HG02571 (cell line): Measurements from ENCODE around the gene BRSK1.

Experiments
- ATAC-seq: cut with Tn5 transposase; IDR thresholded peaks from one replicate; pipeline ENCODE4 v1.9.1; 2021; ENCODE audit warnings: mild to moderate bottlenecking, moderate library complexity; ENCODE audit not compliant: unreplicated experiment

Gene BRSK1

DNA sequence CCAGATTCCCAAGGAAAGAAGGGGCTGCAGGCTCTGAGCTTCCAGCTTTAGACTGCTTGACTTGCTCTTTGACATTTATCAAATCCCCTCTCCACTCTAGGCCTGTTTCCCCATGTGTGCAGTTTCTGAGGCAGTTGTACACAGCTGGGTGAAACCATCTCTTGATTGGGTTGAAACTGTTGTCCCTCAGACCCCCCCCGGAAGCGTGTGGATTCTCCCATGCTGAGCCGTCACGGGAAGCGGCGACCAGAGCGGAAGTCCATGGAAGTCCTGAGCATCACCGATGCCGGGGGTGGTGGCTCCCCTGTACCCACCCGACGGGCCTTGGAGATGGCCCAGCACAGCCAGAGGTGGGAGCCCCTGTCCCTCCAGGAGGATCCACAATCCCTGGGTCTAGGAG, 19.7 kb downstream of the BRSK1 start:
- no peak for ATAC-seq

DNA sequence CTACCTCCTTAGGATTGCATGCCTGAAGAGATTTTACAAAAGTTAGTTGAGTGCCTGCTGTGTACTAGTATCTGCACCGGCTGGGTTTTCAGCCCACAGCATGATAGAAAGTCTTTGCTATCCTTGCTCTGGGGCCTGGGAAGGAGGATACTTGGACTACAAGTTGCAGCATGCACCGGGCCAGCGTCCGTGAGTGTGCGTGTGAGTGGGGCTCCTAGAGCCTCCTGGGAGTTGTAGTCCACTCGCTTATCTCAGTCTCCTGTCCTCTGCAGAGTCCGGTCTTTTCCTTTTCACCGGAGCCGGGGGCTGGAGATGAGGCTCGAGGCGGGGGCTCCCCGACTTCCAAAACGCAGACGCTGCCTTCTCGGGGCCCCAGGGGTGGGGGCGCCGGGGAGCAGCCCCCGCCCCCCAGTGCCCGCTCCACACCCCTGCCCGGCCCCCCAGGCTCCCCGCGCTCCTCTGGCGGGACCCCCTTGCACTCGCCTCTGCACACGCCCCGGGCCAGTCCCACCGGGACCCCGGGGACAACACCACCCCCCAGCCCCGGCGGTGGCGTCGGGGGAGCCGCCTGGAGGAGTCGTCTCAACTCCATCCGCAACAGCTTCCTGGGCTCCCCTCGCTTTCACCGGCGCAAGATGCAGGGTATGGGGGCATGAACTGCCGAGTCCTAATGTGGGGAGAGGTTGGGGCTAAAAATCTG, 20.6 kb downstream of the BRSK1 start:
- ATAC-seq, result no peak

- no peak for ATAC-seq
These were observed 21.2 kb downstream of the BRSK1 start for GRCh38 chr19:55304980-55305379.

GRCh38 chr19:55305491-55305890, 21.7 kb downstream of the BRSK1 start:
- no peak for ATAC-seq

DNA sequence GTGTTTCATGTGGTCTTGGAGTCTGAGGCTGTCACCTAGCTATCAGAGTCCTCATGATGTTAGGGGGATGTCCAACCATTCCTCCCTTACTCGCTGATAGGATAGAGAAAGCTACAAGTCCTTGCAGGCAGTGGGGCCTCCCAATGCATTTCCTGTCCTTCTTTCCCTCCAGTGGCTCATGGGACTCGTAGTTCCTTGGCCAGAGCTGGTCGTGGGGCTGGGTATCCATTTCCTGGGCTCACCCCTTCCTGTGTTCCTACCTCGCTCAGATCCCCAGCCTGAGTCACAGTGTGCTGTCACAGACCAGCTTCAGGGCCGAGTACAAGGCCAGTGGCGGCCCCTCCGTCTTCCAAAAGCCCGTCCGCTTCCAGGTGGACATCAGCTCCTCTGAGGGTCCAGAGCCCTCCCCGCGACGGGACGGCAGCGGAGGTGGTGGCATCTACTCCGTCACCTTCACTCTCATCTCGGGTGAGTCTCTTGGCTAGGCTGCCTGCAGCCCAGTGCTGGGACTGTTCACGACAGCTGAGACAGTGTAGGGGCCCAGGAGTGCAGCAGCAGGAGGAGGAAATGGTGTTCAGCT, 22.3 kb downstream of the BRSK1 start:
- ATAC-seq, result no peak

GRCh38 chr19:55306712-55307111, 22.9 kb downstream of the BRSK1 start:
- ATAC-seq, result no peak

- ATAC-seq, result no peak
These were observed 24.5 kb downstream of the BRSK1 start for GRCh38 chr19:55308281-55308680.

DNA sequence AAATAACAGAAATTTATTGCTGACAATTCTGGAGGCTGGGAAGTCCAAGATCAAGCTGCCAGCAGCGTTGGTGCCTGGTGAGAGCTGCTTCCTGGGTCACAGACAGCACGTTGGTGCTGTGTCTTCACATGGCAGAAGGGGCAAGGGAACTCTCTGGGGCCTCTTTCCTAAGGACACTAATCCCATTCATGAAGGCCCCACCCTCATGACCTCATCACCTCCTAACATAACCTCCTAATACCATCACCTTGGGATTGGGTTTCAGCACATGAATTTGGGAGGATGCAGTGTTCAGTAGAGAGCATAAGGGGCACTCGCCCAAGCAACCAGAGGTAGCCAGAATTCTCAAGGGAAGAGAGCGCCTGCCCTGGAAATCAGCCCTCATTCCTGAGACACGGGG, 25.7 kb downstream of the BRSK1 start:
- no peak for ATAC-seq

DNA sequence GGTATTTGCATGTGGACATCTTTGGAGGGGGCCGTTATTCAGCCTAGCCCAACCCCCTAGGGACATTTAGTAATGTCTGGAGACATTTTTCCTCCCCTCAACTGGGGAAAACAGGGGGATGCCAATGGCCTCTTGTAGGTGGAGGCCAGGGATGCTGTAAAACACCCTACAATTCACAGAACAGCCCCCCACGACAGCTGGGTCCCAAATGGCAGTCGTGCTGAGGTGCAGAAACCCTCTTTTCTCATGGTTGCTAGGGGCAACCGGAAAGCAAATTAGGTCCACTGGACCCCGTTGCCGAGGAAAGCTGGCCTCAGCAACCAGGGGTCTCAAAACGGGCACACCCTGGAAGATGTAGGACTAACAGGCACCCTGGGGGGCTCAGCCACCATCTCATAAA, 26.7 kb downstream of the BRSK1 start:
- no peak for ATAC-seq

DNA sequence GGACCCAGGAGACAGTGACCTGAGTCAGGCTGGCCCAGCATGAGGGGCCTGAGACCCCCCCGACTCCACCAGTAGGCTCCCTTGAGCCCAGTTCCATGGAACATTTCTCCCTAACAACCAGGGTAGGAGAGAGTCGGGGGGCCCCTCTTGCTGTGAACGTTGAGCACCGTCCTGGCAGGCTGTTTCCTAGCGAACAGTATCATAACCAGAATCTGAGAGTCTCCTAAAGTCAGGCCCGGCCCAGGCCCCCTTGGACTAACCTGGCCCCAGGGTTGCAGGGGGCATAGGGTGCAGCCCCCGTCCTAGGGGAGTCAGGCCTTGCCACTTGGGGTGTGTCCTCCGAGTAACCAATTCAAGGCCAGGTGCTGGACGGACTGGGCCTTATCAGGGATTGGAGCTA, 27.6 kb downstream of the BRSK1 start:
- ATAC-seq, result no peak

DNA sequence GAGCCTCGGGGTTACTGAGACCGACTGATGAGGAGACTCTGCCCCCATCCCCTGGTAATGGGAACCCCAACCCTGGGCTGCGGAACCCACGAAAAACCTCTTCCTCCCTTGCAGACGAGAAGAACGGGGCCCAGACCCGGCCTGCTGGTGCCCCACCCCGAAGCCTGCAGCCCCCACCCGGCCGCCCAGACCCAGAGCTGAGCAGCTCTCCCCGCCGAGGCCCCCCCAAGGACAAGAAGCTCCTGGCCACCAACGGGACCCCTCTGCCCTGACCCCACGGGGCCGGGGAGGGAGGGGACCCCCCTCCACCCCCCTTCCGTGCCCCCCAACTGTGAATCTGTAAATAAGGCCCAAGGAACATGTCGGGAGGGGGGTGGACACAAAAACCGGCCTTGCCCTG, 28.0 kb downstream of the BRSK1 start:
- no peak for ATAC-seq

GRCh38 chr19:55312621-55313512, 29.1 kb downstream of the BRSK1 start:
- ATAC-seq, result no peak

DNA sequence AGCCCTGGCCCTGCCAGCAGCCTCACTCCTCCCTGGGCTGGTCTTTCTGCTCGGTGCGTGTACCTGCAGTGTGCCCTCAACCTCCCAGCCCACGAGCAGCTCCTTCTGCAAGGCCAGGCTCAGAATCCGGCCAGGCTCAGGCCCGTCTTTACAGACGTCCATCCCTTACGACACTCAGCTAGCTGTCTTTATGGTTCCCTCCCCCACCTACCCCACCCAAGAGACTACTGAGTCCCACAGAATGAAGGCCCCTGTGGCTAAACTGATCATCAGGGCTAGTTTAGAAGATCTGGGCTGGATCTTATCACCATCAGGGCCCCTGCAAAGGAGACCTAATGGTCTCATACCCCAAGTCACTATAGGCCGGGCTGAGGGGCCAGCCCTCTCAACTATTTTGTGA, 30.6 kb downstream of the BRSK1 start:
- ATAC-seq, result no peak

DNA sequence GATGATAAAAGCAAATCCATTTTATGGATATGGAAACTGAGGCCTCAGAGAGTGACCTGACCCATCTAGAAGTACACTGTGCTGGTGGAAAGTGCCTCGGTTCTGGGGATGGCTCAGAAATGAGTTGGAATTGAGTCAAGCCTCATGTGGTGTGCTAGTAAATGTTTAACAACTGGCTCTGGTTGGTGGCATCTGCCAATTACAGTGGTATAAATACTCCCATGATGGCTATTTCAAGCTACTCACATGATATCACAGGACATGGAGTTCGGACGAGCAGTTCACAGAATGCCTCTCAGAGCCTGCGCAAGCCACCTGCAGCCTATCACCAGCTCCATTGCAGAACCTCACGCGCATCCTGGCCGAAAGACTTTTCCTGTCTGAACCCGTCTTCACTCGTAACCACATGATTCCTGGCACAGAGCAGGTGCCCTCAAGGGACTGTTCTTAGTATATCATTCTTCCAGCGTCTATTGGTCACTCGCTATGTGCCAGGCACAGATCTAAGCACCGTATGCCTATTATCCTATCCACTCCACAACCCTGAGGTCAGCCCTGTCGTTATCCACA, 32.2 kb downstream of the BRSK1 start:
- no peak for ATAC-seq

GRCh38 chr19:55316646-55317045, 32.8 kb downstream of the BRSK1 start:
- no peak for ATAC-seq

- ATAC-seq, result no peak
These were observed 36.0 kb downstream of the BRSK1 start for GRCh38 chr19:55319785-55320184.

DNA sequence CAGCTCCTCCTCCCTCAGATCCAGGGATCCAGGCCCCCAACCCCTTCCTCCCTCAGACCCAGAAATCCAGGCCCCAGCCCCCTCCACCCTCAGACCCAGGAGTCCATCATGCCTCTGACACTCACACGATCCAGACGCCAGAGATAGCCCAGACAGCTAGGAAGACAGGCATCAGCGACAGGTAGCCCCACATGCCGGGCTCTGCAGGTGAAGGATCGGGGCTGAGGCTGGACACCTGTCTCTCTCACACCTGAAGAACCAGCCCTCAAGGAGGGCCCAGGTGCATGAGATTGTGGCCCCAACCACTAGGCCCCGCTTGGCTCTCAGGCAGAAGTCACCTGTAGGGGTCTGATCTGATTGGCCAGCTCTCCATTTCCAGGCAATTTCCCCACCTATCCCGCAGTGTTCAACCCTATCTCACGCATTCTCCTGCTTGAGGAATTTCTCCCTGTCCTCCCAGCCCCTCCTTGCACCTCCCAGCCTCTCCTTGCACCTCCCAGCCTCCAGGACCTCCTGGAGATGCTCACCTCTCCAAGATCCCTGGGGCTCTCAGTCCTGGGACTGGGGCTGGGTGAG, 37.1 kb downstream of the BRSK1 start:
- no peak for ATAC-seq

- no peak for ATAC-seq
These were observed 37.8 kb downstream of the BRSK1 start for GRCh38 chr19:55321466-55322137.

DNA sequence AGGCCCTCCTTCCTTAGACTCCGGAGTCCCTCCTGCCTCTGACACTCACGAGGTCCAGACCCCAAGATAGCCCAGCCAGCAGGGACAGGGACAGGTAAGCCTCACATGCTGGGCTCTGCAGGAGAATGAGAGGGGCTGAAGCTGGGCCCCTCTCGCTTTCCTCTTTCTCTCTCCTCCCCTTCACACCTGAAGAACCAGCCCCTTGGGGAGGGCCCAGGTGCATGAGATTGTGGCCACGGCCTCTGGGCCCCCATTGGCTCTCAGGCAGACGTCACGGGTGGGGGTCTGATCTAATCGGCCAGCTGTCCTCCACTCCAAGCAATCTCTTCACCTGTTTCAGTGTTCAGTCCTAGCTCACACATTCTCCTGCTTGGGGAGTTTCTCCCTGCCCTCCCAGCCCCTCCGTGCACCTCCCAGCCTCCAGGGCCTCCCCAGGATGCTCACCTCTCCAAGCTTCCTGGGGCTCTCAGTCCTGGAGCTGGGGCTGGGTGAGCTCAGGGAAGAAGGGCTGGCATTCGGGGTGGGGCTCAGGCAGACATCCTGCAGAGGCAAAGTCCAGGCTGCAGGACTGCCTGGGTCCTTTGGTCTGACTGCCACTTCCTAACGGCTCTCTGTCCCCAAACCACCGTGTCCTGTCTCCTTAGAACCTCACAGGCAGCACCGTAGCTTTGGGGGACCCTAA, 38.5 kb downstream of the BRSK1 start:
- ATAC-seq, result no peak

- ATAC-seq, result no peak
These were observed 40.9 kb downstream of the BRSK1 start for GRCh38 chr19:55324662-55325061.
